Posterior vena cava (tissue), 2 donors: ENCODE data around the gene OR6P1. TPM values are rescaled to one million over a fixed set of nuclear protein-coding genes. Genes with fewer than 3 reads are reported as not detected.

ENCODE experiments used
- DNase-seq: peaks from one replicate; pipeline ENCODE4 v3.0.0-alpha.2; 2020; ENCODE audit warnings: low spot score
- intact Hi-C, 2 donors: fragments of 100-400 bp; cut with DNase I; formaldehyde crosslinking; loops; one replicate each; pipeline versions ENCODE4 v1.14.1 to v1.14.2; 2022 to 2023
- total RNA-seq, 2 donors: library from RNA; stranded (reverse); fragmentation: NEBNext Ultra II Directional; extraction: Animal tissue kit (Norgen Biotek cat#: 25700); gene quantifications; one replicate each; pipeline ENCODE4 v1.2.1, GENCODE V29; 2021
- donor health status: DM: yes; HTN: yes; CAD: no.
- donor health status: DM: yes; HTN: yes; CAD: no.

Gene OR6P1
- total RNA-seq, 2 donors from 2014 or later: not detected

DNA sequence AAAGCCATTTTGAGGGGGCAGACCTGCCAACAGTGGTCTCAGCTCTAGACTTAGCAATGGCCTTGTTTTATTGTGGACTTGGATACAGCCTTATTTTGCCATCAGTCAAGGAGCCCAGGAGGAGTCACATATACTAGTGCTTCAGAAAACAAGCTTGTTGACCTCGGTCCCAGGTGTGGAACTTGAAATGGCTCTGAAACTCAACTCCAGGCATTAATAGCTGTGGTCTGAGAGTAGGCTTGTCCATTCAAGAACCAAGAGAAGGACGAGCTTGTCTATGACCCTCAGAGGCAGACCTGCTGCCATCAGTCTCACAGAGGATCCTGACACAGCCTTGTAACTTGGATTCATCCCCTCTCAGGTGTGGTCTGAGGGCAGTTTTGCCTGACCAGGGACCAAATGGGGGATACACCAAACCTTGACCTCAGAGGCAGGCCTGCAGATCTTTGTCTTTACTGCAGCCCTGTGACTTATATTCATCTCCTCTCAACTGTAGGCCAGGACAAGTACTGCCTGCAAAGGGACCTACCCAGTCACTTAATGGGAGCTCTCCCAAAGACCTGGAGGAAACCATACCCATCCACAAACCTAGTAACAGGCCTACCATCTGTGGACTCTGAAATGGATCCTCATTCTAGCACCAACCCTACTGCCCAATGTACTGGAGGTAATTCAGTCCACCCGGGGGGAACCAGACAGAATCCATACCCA lies 49.3 kb downstream of the OR6P1 start:
- DNase-seq: no peak
- intact Hi-C loops: no loop called here

DNA sequence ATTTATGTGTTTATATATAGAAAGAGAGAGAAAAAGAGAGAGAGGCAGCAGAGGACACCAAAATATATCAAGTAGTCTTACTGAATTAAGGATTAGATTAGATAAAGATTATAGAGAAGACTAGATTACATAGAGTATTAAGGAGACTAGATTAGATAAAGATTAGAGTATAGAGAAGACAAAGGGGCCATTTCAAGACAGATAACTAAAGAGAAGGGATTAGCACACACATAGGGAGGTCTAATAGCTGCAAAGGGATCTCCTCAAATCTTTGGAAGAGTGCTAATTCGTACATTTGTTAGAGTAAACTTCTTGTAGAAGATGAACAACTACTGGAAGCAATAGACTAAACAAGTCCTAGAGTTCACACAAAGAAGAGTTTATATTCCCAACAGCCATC lies 50.4 kb downstream of the OR6P1 start:
- DNase-seq: no peak
- intact Hi-C loops: no loop called here

DNA sequence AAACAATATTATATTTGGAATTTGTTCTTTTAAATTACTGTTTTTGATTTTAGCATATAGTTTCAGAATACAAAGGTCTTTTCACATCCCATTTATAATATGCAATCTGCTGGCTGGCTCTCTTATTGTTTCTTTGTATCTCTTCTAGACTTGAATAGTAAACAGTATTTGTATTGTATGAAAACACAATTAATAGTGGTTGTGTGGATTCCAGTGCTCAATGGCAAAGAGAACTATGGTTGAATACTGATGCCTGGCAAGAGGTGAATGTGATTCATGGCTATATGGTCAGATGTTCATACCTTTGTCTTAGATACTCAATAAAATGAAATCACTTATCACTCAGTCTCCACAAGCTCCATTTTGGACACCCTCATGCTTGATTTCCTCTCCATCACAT lies 53.4 kb downstream of the OR6P1 start:
- intact Hi-C loops: no loop called here
- no peak for DNase-seq

Other genes with a start within 250 kb of the OR6P1 start
- gene CD1B, start 239.0 kb downstream of the OR6P1 start, total RNA-seq: not detected
- gene CD1E, start 216.7 kb downstream of the OR6P1 start, total RNA-seq: not detected
- not detected for gene OR10T2, start 171.1 kb downstream of the OR6P1 start, total RNA-seq
- gene OR10K2, start 144.3 kb downstream of the OR6P1 start, total RNA-seq: not detected
- not detected for gene OR10K1, start 108.7 kb downstream of the OR6P1 start, total RNA-seq
- gene OR10R2, start 98.4 kb downstream of the OR6P1 start, total RNA-seq: not detected
- not detected for gene OR6Y1, start 16.2 kb downstream of the OR6P1 start, total RNA-seq
- gene OR10X1, start 9.3 kb upstream of the OR6P1 start, total RNA-seq: not detected
- not detected for gene OR10Z1, start 34.7 kb upstream of the OR6P1 start, total RNA-seq
- under 1 TPM; 0.56 to 0.62 TPM for gene SPTA1, start 116.1 kb upstream of the OR6P1 start, total RNA-seq
- not detected for gene OR6K2, start 130.1 kb upstream of the OR6P1 start, total RNA-seq
- gene OR6K3, start 150.1 kb upstream of the OR6P1 start, total RNA-seq: not detected
- gene OR6K6, start 184.1 kb upstream of the OR6P1 start, total RNA-seq: not detected
- not detected for gene OR6N1, start 201.6 kb upstream of the OR6P1 start, total RNA-seq
- gene OR6N2, start 210.6 kb upstream of the OR6P1 start, total RNA-seq: not detected